ENCODE measurements around the gene GPX2.

Gene GPX2

DNA sequence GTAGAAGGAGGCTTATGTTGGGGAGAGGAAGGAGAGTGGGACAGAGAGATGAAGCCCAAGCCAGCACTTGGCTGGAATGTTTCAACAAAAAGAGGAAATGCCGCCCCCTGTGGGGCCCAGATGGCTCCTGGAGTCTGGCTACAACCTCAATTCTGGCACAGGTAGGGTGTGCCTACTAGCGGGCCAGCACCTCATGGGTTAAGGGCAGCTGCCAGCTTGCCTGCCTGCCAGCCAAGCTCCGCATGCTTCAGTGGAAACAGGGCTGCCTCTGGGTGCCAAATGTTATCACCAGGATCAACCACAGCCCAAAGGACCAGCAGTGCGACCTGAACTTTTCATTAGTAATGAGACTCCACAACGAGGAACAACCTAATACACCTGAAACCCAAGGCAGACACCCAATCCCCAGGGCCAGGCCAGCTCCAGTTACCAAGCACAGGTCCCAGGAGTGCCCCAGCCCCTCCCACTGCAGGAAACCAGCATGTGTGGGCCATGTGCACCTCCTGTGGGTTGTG, 18.3 kb upstream of the GPX2 start:
- no peak for DNase-seq (ENCODE audit: low read depth in 1 of 2, low spot score in 1 of 2)

DNA sequence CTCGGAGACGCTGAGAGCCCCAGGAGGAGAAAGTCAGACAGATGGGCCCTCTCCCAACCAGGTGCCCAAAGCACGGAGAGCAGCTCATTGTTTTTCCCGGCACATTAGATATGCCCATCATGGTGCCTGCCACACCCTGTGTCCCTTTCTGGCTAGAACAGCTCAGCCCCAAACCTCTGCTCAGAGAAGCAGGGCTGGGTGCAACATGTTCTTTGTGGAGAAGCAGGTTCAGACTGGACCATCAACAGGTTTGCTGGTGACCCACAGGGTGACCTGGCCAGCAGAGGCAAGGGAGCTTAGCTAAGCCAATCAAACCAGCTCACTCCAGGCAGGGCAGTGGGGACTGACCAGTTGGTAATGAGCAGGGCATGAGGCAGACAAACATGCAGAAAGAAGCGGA, 16.2 kb upstream of the GPX2 start:
- no peak for DNase-seq (ENCODE audit: low read depth in 1 of 2, low spot score in 1 of 2)

DNA sequence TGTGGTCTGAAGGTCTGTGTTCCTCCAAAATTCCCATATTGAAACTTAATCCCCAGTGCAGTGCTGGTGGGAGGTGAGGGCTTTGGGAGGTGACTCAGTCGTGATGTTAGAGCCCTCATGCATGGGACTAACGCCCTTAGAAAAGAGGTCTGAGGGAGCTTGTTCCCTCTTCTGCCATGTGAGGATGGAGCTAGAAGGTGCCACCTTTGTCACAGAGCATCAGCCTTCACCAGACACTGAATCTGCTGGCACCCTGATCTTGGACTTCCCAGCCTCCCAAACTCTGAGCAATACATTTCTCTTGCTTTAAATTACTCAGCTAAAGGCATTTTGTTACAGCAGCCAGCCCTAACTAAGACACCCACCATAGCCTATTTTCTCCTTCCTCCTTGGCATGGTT, 15.7 kb upstream of the GPX2 start:
- no peak for DNase-seq (ENCODE audit: low read depth in 1 of 2, low spot score in 1 of 2)

DNA sequence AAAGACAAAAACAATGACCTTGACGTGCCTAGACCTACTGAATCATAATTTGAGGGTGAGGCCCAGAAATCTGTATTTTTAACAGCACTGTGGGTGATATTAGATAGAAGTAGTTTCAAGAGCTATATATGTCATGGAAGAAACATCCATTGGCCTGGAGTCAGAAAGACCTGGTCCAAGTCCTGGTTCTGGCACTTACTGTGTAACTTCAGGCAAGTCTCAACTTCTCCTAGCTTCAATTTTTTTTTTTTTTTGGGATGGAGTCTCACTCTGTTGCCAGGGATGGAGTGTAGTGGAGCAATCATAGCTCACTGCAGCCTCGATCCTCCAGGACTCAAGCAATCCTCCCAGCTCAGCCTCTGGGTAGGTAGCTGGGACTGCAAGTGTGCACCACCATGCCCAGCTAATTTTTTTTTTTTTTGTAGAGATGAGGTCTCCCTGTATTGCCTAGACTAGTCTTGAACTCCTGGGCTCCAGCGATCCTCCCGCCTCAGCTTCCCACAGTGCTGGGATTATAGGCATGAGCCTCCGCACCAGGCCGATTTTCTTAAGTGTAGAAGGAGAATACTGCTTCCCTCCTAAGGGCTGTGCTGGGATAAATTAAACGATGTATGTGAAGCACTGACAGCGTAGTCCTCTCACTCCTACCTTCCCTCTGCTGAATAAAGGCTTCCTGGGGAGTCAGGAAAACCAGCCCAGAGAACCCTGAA, 14.3 kb upstream of the GPX2 start:
- DNase-seq (ENCODE audit: low read depth in 1 of 2, low spot score in 1 of 2), result no peak

DNA sequence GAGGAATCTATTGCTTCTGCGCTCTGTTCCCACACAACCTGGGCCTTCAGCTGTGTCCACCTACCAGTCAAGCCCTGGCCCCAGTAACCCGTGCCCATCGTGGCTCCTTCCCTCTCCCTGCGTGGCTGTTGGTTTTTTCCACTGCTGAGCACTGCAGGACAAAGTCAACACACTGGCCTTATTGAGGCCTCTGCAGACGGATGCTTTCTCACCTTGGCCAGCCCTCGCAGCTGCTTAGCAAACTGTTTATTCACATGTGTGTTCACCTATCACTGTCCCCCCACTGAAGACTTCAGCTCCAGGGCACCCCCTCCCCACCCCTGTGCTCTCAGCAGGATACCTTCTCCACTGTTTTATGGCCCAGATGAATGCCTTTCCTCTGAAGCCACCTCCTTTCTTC, 12.8 kb upstream of the GPX2 start:
- no peak for DNase-seq (ENCODE audit: low read depth in 1 of 2, low spot score in 1 of 2)

DNA sequence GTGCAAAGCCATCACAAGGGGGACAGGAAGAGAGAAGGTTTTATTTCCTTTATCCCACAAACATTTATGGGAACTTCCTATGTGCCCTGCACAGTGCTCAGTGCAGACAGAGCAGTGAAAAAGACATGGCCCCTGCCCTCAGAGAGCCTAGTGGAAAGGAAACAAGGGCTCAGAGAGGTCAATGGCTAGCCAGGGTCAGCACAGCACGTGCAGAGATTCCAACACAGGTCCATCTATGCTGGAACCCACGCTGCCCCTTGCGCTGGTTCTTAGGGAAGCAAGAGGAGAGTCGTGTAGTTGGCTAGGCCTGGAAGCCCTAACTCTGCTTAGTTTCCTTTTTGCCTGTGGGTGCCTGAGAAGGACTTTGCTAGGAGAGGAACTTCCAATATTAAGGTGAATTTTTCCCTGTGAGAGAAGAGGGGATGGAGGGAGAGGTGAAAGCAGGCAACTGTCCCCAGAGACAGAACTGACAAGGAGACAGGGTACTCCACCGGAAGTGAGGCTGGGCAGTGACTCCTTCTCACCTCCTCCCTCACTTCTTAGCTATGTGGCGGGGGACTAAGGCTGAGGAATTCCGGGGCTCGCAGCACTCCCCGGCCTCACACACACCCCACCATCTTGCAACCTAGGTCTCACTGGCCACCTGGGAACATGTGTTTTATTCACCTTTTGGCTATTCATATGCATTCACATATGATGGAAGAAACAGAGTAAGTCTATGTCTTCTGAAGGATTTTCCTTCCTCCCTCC, 12.1 kb upstream of the GPX2 start:
- DNase-seq (ENCODE audit: low read depth in 1 of 2, low spot score in 1 of 2), result no peak

DNA sequence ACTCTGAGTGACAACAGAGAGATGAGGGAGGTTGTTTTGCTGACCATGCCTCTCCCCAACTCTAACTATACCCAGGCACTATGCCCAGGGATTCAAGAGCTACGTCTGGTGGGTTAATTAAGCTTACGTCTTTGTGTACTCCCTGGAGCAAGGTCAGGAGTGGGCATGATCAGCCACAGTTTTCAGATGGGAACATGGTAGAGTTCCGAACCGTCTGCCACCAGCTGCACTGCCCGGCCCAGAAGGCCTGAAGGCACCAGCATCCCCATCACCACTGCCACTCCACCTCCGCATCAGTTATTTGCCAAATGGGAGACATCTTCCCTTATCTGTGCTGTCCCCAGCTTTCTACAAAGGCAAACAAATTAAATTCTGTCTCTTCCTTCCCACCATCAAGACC, 11.1 kb upstream of the GPX2 start:
- no peak for DNase-seq (ENCODE audit: low read depth in 1 of 2, low spot score in 1 of 2)

DNA sequence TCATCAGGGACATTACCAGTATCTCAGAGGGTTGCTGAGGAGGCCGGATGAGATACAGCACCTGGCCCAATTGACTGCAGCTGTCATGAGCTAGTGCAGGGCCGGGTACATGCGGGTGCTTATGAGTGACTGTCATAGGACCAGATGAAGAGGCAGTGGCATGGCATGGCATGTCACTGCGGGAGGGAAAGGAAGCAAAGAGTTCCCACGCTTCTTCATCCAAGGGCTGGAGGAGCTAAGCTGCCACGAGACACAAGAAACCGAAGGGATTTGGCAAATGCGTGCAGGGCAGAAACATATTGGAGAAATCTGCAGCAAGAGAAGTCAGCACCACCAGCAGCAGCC, 10.7 kb upstream of the GPX2 start:
- no peak for DNase-seq (ENCODE audit: low read depth in 1 of 2, low spot score in 1 of 2)

DNA sequence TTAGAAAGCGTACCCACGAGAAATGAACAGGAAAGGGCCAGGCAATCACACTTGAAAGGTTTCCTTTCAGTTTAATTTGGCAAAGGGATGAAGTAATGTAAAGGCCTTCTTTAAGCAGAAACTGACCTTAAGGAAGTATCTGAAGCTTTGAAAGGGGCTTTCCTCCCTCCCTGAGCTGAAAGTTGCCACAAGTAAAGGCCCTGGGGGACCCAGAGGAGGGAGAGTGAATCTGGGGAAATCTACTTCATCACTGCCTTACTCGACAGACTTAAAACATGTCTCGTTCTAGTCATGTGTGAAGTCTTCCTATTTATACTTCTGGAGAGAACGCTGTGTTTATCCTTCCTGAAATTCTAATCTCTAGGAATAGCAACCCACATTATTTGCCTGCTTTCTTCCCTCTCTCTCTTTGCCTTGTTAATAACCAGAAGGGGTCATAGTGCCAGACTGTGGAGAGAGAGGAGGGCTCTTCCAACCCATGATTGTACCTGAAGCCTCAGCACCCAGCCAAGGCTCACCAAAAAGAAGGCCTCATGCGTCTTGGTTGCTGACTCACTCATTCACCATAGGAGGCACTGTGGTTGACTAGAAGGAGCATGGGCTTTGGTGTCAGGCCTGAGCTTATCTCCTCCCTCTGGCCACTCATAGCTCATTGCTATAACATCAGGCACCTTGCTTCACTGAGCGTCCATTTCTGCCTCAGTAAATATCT, 10.2 kb upstream of the GPX2 start:
- DNase-seq (ENCODE audit: low read depth in 1 of 2, low spot score in 1 of 2), result no peak

DNA sequence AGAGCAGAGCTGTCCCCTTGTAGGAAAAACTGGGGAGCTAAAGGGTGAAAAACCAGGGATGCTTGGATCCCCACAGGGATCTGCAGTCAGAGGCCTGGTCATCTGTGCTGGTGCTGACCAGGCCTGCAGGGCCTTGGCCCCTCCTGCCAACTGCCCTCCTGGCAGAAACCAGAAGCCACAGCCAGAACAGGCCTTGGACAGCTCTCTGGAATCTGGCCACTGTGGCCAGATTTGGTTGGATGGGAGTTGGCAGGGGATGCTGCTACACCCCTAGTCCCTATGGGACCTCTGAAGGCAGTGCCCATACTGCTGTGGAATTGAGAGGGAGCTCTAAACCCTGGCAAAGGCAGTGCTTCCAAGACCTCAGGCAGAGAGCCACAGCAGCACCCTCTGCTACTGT, 9.2 kb upstream of the GPX2 start:
- no peak for DNase-seq (ENCODE audit: low read depth in 1 of 2, low spot score in 1 of 2)

DNA sequence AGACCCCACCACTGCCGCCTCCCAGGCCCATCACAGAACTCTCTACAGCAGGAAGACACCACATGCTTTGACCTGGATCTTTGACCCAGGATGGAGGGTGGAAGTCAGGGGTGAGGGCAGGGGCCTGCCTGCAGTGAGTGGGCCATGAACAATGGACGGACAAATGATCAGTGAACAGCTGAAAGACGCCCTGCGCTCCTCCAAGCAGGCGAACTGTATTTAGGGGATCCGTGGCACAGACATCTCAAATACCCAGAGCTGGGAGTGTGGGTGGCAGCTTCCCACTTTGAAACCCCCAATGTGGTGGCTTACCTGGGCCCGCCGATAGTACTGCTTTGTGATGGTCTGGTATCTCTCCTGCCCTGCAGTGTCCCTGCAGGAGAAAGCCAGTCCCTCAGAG, 8.7 kb upstream of the GPX2 start:
- DNase-seq (ENCODE audit: low read depth in 1 of 2, low spot score in 1 of 2), result no peak

DNA sequence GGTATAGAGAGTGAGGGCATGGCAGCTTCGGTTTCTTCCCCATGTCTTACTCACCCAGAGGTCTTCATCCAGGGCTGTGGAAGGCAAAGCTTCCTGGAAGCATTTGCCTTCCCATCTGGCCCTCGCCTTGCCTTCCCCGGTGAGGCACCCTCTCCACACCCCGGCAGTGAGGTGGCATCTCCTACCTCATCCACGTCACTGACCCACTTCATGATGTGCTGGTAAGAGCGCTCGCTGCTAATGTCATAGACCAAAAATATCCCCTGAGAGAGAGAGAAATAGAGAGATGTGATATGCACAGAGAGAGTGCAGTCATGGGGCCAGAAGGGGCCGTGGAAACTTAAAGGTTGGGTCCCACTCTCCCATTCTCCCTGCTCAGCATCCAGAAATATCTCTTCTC, 8.3 kb upstream of the GPX2 start:
- DNase-seq (ENCODE audit: low read depth in 1 of 2, low spot score in 1 of 2), result no peak

DNA sequence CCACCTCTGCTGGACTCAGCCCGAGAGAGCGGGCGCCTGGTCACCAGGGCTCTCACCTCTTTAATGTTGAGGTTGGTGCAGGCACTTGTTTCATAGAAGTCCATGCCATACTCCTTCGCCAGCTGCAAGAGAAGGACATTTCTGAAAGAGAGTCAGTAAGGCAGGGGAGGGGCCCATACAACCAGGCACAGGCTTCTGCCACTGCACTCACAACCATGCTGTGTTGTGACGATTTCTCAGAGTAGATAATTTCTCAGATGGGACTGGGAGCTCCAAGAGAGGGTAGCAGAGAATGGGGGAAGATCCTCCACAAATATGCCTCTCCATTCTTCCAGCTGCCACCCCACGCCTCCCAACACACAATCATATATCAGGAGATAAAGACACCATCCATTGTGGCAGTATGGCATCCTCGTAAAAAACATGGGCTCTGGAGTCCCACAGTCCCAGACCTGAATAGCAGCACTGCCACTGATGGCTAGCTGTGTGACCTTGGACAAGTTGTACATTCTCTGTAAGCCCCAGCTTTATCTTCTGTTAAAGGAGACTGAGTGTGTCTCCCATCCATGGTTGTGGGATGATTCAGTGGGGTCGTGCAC, 6.2 kb upstream of the GPX2 start:
- DNase-seq (ENCODE audit: low read depth in 1 of 2, low spot score in 1 of 2), result no peak

DNA sequence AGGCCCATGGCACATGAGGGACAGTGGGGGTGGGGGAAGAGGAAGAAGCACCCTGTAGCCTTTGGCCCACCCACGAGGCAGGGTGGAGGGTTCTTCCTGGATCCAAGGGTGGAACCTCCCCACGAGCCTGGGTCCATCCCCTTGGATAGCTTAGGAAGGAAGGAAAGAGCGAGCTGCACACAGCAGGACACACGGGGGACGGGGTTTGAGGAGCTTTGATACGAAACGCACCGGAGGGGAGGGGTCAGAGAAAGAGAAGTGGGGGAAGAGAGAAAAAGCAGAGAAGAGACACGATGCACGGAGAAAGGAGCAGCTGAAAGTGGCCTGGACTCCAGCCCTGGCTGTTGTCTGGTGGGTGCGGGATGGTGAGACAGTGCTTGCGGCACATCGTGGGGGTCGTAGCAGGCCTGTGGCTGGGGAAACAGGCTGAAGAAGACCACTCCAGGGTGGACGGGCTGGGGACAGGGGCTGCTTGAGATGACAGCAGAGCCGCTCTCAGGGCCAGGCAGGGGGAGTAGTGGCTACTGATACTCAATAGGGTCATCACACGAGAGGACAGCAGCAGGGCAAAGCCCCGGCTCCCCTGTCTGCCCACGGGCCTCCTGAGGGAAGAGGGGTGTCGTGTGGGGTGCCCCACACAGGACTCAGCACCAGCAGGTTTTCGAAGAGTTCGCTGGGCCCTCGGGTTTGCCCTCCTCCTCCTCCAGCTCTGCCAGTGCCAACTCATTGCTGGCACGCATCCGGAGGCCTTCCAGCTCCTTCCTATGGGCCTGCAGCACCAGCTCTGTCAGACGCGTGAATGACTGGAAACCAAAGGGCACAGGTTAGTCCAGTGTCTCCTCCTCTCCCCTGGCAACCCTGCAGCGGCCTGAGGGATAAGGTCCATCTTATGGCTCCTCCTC, 5.4 kb upstream of the GPX2 start:
- DNase-seq (ENCODE audit: low read depth in 1 of 2, low spot score in 1 of 2), result no peak

DNA sequence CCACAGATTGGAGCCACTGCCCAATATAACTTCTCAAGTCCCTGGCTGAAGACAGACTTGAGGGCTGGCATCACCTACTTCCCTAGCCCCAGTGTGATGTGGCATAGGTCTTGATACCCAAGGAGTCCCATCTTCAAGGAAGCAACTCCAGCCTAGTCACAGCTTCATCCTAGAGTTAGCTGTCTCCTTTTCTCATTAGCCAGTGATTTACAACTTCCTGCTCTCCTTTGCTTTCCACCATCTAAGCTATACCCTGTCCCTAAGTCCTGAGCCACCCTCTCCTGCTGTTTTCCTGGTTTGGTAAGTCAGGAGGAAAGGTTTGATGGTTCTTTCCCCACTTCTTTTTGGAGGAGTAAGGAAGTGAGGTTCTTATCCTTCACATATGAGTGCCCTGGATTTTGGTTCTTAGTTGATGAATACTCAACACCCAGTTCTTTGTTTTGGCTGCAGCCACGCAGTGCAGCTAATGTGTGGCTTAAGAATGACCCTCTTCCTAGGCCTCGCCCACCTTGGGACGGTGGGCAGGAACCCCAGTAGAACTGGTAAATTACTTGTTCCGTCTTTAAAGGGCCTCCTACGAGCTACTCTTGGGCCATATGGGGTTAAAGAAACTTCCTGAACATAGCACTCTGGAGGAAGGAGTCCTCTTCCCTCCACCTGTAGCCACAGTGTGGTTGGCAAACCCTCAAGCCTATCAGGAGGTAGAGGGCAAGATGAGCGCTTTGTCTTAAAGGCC, 3.9 kb upstream of the GPX2 start:
- DNase-seq (ENCODE audit: low read depth in 1 of 2, low spot score in 1 of 2), result no peak

DNA sequence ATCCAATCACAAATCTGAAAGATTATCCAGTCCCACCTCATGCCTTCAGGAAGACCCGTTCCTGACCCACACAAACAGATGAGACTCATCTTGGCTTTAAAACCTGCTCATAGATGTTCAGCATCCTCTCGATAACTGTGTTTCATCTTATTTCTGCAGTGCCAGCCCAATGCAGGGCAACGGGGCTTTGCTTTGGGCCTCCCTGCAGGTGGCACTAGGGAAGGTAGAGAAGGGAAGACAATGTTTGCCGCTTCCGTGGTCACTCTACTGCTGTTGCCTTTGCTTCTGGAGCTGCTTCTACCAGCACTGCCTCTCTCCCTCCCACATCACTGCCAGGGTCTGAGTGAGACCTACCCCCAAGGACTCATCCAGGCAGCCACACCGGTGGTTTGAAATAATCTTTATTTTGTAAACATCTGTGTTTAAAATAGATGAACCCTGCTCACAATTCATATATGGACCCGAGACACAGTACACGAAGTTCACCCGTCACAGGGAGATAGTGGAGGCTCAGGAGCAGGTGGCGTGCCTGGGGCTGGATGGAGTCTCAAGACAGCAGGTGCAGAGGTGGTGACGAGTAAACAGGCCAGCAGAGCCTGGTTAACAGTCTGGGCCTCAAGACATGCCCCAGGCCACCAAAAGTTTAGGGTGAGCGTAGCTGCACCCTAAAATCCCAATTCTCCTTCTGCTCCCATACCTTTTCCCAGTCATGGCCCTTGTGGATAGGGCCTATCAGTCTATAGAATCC, 3.1 kb upstream of the GPX2 start:
- no peak for DNase-seq (ENCODE audit: low read depth in 1 of 2, low spot score in 1 of 2)

DNA sequence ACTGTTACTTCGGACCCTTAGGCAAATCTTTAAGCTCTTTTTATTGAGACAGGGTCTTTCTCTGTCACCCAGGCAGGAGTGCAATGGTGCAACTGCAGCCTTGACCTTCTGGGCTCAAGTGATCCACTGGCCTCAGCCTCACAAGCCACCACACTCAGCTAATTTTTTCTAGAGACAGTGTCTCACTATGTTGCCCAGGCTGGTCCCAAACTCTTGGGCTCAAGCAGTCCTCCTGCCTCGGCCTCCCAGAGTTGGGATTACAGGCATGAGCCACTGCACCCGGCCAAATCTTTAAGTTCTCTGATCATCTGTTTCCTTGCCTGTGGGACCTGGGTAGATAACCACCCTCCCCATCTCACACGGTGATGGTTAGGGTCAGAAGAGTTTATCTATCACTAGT, 2.3 kb upstream of the GPX2 start:
- no peak for DNase-seq (ENCODE audit: low read depth in 1 of 2, low spot score in 1 of 2)

DNA sequence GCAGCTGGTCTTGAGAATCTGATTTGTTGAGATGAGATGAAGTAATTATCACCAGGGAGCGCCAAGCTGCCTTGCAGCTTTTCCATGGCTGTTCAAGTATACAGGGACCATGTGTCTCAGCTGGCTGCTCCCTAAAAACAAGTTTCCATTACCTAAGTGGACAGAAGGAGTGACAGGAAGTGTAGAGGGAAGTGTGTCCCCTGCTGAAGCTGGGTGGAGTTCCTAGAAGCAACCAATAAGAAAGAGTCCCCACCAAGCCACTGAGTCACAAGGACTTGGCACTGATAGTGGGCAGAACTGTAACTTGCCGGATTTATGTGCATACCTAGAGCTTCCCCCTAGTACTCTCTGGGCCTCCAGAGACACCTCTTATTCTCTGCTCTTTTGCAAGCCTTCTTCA, 1.5 kb upstream of the GPX2 start:
- no peak for DNase-seq (ENCODE audit: low read depth in 1 of 2, low spot score in 1 of 2)

DNA sequence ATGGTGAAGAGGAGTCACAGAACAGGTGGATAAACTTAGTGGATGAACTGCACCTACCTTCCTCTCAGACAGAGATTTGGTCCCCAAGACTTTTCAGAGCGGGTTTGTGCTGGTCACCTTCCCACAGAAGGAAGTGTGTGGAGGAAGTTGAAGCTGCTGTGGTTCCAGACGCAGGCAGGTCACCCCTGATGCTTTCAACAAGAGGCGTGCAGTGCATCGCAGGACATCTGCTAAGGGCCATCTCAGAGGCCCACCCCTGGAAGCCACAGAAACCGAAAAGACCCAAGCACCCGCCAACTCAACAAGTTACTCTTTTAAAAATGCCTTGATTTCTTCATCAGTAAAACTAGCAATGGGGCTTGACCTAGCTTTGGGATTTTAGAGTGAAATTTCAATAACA, 1.0 kb upstream of the GPX2 start:
- no peak for DNase-seq (ENCODE audit: low read depth in 1 of 2, low spot score in 1 of 2)

Data from activated CD4-positive, alpha-beta T cell treated with anti-CD3 and anti-CD28 coated beads, Interleukin-2, amount 50 U/mL, for 24 hours (primary cell).